Tongue (tissue), 3 donors: ENCODE data around the gene CSH1. TPM values are rescaled to one million over a fixed set of nuclear protein-coding genes. Genes with fewer than 3 reads are reported as not detected.
A peak's percentile ranks its signal among the peaks of the same experiment; 100 is the strongest.
"Not testable (repeated sequence)": the region's sequence is repeated elsewhere in the genome, so short reads cannot be mapped to it uniquely, and the experiment has no call there.

Experiments
- DNase-seq: peaks from one replicate; pipeline ENCODE4 v3.0.0-alpha.2; 2015
- small RNA-seq: library from RNA; depleted of rRNA; stranded (forward); fragments of <200 nt; gene quantifications from one replicate; pipeline ENCODE3, GENCODE V24; 2014; ENCODE audit warnings: low replicate concordance
- total RNA-seq: library from RNA; depleted of rRNA; stranded (reverse); fragments of >200 nt; gene quantifications from one replicate; pipeline ENCODE4 v1.2.3, GENCODE V29; 2014

The CSH1 gene
- total RNA-seq, 1 donor from 2014 or later, result not detected

GRCh38 chr17:63859257-63859656, 37.1 kb downstream of the CSH1 start:
- no peak for DNase-seq

GRCh38 chr17:63856425-63856824, 39.9 kb downstream of the CSH1 start:
- DNase-seq, result not testable (repeated sequence)

DNA sequence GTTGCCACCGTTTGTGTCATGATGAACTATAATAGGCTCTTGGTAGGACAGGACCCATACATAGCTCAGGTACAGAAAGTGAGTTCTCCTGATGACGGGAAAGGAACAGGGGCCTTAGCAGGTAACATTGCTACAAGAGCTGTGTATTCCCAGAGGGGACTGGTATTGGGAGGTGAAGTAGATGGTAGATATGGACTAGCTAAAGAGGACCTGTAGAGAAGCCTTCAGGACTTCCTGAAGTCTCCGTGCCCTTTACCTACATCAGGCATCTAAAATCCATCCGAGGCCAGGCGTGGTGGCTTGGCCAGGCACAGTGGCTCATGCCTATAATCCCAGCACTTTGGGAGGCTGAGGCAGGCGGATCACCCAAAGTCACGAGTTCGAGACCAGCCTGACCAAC, 41.2 kb downstream of the CSH1 start:
- DNase-seq, result no peak

- DNase-seq, result no peak
Observed at GRCh38 chr17:63854709-63855108, 41.7 kb downstream of the CSH1 start.

GRCh38 chr17:63853260-63853659, 43.1 kb downstream of the CSH1 start:
- no peak for DNase-seq

- DNase-seq, result no peak
Observed at GRCh38 chr17:63850401-63850800, 46.0 kb downstream of the CSH1 start.

GRCh38 chr17:63848834-63849689, 47.3 kb downstream of the CSH1 start:
- DNase-seq, result peak; percentile 95

- no peak for DNase-seq
Observed at GRCh38 chr17:63847525-63848249, 48.7 kb downstream of the CSH1 start.

GRCh38 chr17:63845509-63845908, 50.9 kb downstream of the CSH1 start:
- no peak for DNase-seq

Small RNA genes within 50 kb of the gene (small RNA-seq; reads per million reads assigned to genes)
- gene AC040958.1, result not detected
- not detected for gene AC127029.1
- gene GH1, result not detected

Other genes starting within 250 kb of the CSH1 start
- 9.9 TPM for gene LIMD2, start 196.4 kb downstream of the CSH1 start, total RNA-seq
- 23.9 TPM for gene STRADA, start 154.8 kb downstream of the CSH1 start, total RNA-seq
- gene CCDC47, start 123.0 kb downstream of the CSH1 start, total RNA-seq, result 102 TPM
- gene DDX42, start 122.4 kb downstream of the CSH1 start, total RNA-seq, result 105 TPM
- gene PSMC5, start 69.1 kb downstream of the CSH1 start, total RNA-seq, result 47.2 TPM
- gene FTSJ3, start 68.9 kb downstream of the CSH1 start, total RNA-seq, result 42.9 TPM
- gene SMARCD2, start 53.9 kb downstream of the CSH1 start, total RNA-seq, result 69.4 TPM
- not detected for gene CSH2, start 22.9 kb downstream of the CSH1 start, total RNA-seq
- not detected for gene GH2, start 14.6 kb downstream of the CSH1 start, total RNA-seq
- not detected for gene CSHL1, start 14.7 kb upstream of the CSH1 start, total RNA-seq
- not detected for gene GH1, start 22.3 kb upstream of the CSH1 start, total RNA-seq
- gene CD79B, start 35.8 kb upstream of the CSH1 start, total RNA-seq, result 7.7 TPM
- gene SCN4A, start 76.3 kb upstream of the CSH1 start, total RNA-seq, result 46.2 TPM
- gene PRR29, start 101.8 kb upstream of the CSH1 start, total RNA-seq, result 1.3 TPM
- gene ICAM2, start 124.1 kb upstream of the CSH1 start, total RNA-seq, result 49.1 TPM
- 9.4 TPM for gene ERN1, start 233.6 kb upstream of the CSH1 start, total RNA-seq